ENCODE measurements around the gene WDCP.

DNA sequence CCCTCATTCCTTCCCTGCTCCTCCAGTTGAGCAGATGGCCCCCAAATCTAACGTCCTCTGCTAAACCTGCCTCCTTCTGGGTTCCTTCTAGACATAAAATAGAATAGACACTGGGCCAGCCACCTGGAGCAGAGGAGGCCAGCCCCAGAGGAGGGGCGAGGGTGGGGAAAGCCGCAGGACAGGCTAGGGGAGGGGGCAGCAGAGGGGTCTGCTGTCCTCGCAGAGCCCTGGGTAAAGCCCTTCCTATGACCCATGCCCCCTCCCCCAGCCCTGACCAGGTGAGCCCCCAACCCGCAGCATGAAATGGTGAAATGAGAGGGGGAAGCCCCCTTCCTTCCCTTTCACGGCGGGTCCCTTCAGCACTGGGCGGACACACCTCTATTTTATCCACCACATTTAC is 29.5 kb downstream of the WDCP start:
- TF ChIP-seq RAD21 (IDR thresholded peaks at IDR 0.05; ENCODE audit: low read depth) (no peak), ZBTB7A (IDR thresholded peaks at IDR 0.05; ENCODE audit: low read depth) (no peak), YY1 (IDR thresholded peaks at IDR 0.05; ENCODE audit: low read depth) (no peak), NFIC (IDR thresholded peaks at IDR 0.05) (no peak), CREB1 (IDR thresholded peaks at IDR 0.05; ENCODE audit: low read depth) (no peak), CEBPB (IDR thresholded peaks at IDR 0.05) (no peak), FOXM1 (IDR thresholded peaks at IDR 0.05; ENCODE audit: borderline replicate concordance, low read depth) (no peak), TCF12 (IDR thresholded peaks at IDR 0.05; ENCODE audit: low read depth) (no peak), EP300 (IDR thresholded peaks at IDR 0.05; ENCODE audit: borderline replicate concordance) (no peak), TAF1 (IDR thresholded peaks at IDR 0.05; ENCODE audit: low read depth) (no peak), TEAD4 (IDR thresholded peaks at IDR 0.05) (no peak)
- TF ChIP-seq, protein P1, sequence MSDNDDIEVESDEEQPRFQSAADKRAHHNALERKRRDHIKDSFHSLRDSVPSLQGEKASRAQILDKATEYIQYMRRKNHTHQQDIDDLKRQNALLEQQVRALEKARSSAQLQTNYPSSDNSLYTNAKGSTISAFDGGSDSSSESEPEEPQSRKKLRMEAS (IDR thresholded peaks at IDR 0.05): no peak
- TF ChIP-seq, protein P2, sequence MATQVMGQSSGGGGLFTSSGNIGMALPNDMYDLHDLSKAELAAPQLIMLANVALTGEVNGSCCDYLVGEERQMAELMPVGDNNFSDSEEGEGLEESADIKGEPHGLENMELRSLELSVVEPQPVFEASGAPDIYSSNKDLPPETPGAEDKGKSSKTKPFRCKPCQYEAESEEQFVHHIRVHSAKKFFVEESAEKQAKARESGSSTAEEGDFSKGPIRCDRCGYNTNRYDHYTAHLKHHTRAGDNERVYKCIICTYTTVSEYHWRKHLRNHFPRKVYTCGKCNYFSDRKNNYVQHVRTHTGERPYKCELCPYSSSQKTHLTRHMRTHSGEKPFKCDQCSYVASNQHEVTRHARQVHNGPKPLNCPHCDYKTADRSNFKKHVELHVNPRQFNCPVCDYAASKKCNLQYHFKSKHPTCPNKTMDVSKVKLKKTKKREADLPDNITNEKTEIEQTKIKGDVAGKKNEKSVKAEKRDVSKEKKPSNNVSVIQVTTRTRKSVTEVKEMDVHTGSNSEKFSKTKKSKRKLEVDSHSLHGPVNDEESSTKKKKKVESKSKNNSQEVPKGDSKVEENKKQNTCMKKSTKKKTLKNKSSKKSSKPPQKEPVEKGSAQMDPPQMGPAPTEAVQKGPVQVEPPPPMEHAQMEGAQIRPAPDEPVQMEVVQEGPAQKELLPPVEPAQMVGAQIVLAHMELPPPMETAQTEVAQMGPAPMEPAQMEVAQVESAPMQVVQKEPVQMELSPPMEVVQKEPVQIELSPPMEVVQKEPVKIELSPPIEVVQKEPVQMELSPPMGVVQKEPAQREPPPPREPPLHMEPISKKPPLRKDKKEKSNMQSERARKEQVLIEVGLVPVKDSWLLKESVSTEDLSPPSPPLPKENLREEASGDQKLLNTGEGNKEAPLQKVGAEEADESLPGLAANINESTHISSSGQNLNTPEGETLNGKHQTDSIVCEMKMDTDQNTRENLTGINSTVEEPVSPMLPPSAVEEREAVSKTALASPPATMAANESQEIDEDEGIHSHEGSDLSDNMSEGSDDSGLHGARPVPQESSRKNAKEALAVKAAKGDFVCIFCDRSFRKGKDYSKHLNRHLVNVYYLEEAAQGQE (IDR thresholded peaks at IDR 0.05; ENCODE audit: low read depth): no peak
- TF ChIP-seq, protein P3, sequence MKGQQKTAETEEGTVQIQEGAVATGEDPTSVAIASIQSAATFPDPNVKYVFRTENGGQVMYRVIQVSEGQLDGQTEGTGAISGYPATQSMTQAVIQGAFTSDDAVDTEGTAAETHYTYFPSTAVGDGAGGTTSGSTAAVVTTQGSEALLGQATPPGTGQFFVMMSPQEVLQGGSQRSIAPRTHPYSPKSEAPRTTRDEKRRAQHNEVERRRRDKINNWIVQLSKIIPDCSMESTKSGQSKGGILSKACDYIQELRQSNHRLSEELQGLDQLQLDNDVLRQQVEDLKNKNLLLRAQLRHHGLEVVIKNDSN (IDR thresholded peaks at IDR 0.05): no peak

All from Ishikawa (cell line).